Smooth muscle cell (in vitro differentiated cells): ENCODE results near the gene CEP128. TPM values are rescaled to one million over a fixed set of nuclear protein-coding genes. Genes with fewer than 3 reads are reported as not detected.

ENCODE experiments used
- DNase-seq: peaks from one replicate; lab custom pipeline; 2025; ENCODE audit not compliant: unreplicated experiment; lab: John Stamatoyannopoulos, UW
- H2AFZ ChIP-seq: fragments of 200-600 bp; sonication (generic); 2 replicates; pipeline ENCODE4 v1.6.0; 2016; ENCODE audit warnings: antibody characterized with exemption, low read depth, mild to moderate bottlenecking
- H3F3A ChIP-seq: fragments of 200-600 bp; sonication (generic); 2 replicates; pipeline ENCODE4 v1.6.0; 2017; ENCODE audit warnings: antibody characterized with exemption, low read depth
- H3K27ac ChIP-seq: fragments of 200-600 bp; sonication (generic); 2 replicates; pipeline ENCODE4 v1.5.1; 2016; ENCODE audit warnings: low read depth, mild to moderate bottlenecking
- H3K27me3 ChIP-seq: fragments of 200-600 bp; sonication (generic); 2 replicates; pipeline ENCODE4 v1.6.1; 2016; ENCODE audit warnings: low read depth, mild to moderate bottlenecking
- H3K36me3 ChIP-seq: fragments of 200-600 bp; sonication (generic); 2 replicates; pipeline ENCODE4 v1.5.1; 2016; ENCODE audit warnings: low read depth
- H3K4me1 ChIP-seq: fragments of 200-600 bp; sonication (generic); 2 replicates; pipeline ENCODE4 v1.5.1; 2016; ENCODE audit warnings: low read depth
- H3K4me2 ChIP-seq: fragments of 200-600 bp; sonication (generic); 2 replicates; pipeline ENCODE4 v1.6.0; 2016; ENCODE audit warnings: mild to moderate bottlenecking
- H3K4me3 ChIP-seq: fragments of 200-600 bp; sonication (generic); 2 replicates; pipeline ENCODE4 v1.5.1; 2016; ENCODE audit warnings: mild to moderate bottlenecking
- H3K79me2 ChIP-seq: fragments of 200-600 bp; sonication (generic); 2 replicates; pipeline ENCODE4 v1.6.0; 2016; ENCODE audit warnings: low read depth, mild to moderate bottlenecking
- H3K9ac ChIP-seq: fragments of 200-600 bp; sonication (generic); 2 replicates; pipeline ENCODE4 v1.6.0; 2016; ENCODE audit warnings: low read depth
- H3K9me3 ChIP-seq: fragments of 200-600 bp; sonication (generic); replicated peaks from 2 replicates; pipeline ENCODE4 v1.5.1; 2016; ENCODE audit warnings: low read depth
- H4K20me1 ChIP-seq: fragments of 200-600 bp; sonication (generic); 2 replicates; pipeline ENCODE4 v1.6.0; 2016; ENCODE audit warnings: low read depth
- CTCF ChIP-seq: fragments of 200-600 bp; sonication (generic); IDR thresholded peaks from 2 replicates; pipeline ENCODE4 v1.5.1; 2017; ENCODE audit warnings: borderline replicate concordance, mild to moderate bottlenecking, antibody characterized with exemption; ENCODE audit not compliant: insufficient read depth, poor library complexity, severe bottlenecking
- WGBS: methylation state at CpG from one replicate; pipeline ENCODE4 v1.1.7; 2016; ENCODE audit warnings: low lambda C conversion rate; 5-methylcytosine and 5-hydroxymethylcytosine counted together
- polyA plus RNA-seq: library from polyadenylated mRNA; unstranded; fragments of >200 nt; fragmentation: Nextera tagmentation; extraction: Ambion mirVana; gene quantifications from 2 replicates; pipeline ENCODE4 v1.2.1, GENCODE V29; 2016
- total RNA-seq: library from RNA; depleted of rRNA; stranded (reverse); fragments of >200 nt; gene quantifications from 2 replicates; pipeline ENCODE4 v1.2.3, GENCODE V29; 2014

CEP128 gene
- total and polyA plus RNA-seq, 2 experiments from 2014 or later = 2.7 to 4.4 TPM

- 86% methylated on average over 3 of the region's 3 CpGs for WGBS
- Histone ChIP-seq H3K79me2 (no peaks in the 10 kb centered on the region), H4K20me1 (no peaks in the 10 kb centered on the region), H3K27ac (no peak overlapping the region), H3K27me3 (no peaks in the 10 kb centered on the region), H3F3A (no peaks in the 10 kb centered on the region), H3K36me3 (no peaks in the 10 kb centered on the region), H2AFZ (no peak overlapping the region), H3K9ac (no peak overlapping the region), H3K4me1 (no peaks in the 10 kb centered on the region), H3K4me3 (no peak overlapping the region), H3K9me3 (no peaks in the 10 kb centered on the region), H3K4me2 (no peak overlapping the region)
- TF ChIP-seq CTCF = no peak
- no peak for DNase-seq
Measured at GRCh38 chr14:80762641-80763228, 178.8 kb downstream of the CEP128 start.

- Histone ChIP-seq H3K79me2 (no peaks in the 10 kb centered on the region), H3K4me1 (no peaks in the 10 kb centered on the region), H3K4me3 (no peak overlapping the region), H3K27me3 (no peaks in the 10 kb centered on the region), H4K20me1 (no peaks in the 10 kb centered on the region), H3K9me3 (no peaks in the 10 kb centered on the region), H3K9ac (no peak overlapping the region), H3K36me3 (no peaks in the 10 kb centered on the region), H3K4me2 (no peak overlapping the region), H3F3A (no peaks in the 10 kb centered on the region), H3K27ac (no peak overlapping the region), H2AFZ (no peak overlapping the region)
- no peak for DNase-seq
- no peak for TF ChIP-seq CTCF
- WGBS = 95% methylated on average over 7 of the region's 7 CpGs
Measured at GRCh38 chr14:80754696-80755095, 186.8 kb downstream of the CEP128 start.

GRCh38 chr14:80751285-80751684, 190.3 kb downstream of the CEP128 start:
- H2AFZ ChIP-seq = no peak overlapping the region
- H3K36me3 ChIP-seq = no peaks in the 10 kb centered on the region
- H3K27me3 ChIP-seq = no peaks in the 10 kb centered on the region
- no peaks in the 10 kb centered on the region for H3K4me1 ChIP-seq
- H4K20me1 ChIP-seq = no peaks in the 10 kb centered on the region
- TF ChIP-seq CTCF = no peak
- DNase-seq = no peak
- H3K4me2 ChIP-seq = no peak overlapping the region
- H3F3A ChIP-seq = no peaks in the 10 kb centered on the region
- no peak overlapping the region for H3K4me3 ChIP-seq
- H3K27ac ChIP-seq = no peak overlapping the region
- no peaks in the 10 kb centered on the region for H3K79me2 ChIP-seq
- no peaks in the 10 kb centered on the region for H3K9me3 ChIP-seq
- WGBS = 100% methylated on average over 1 of the region's 1 CpG
- no peak overlapping the region for H3K9ac ChIP-seq

- no peaks in the 10 kb centered on the region for H3K27me3 ChIP-seq
- 88% methylated on average over 1 of the region's 1 CpG for WGBS
- no peak for TF ChIP-seq CTCF
Measured at GRCh38 chr14:80726211-80726610, 215.3 kb downstream of the CEP128 start.

More at GRCh38 chr14:80726211-80726610, 215.3 kb downstream of the CEP128 start:
- H4K20me1 ChIP-seq = no peaks in the 10 kb centered on the region
- no peak overlapping the region for H2AFZ ChIP-seq
- H3K36me3 ChIP-seq = no peaks in the 10 kb centered on the region
- no peak for DNase-seq
- H3K9ac ChIP-seq = no peak overlapping the region
- no peaks in the 10 kb centered on the region for H3F3A ChIP-seq
- no peaks in the 10 kb centered on the region for H3K9me3 ChIP-seq
- no peaks in the 10 kb centered on the region for H3K4me1 ChIP-seq
- no peak overlapping the region for H3K4me3 ChIP-seq
- H3K27ac ChIP-seq = no peak overlapping the region
- no peaks in the 10 kb centered on the region for H3K79me2 ChIP-seq
- no peak overlapping the region for H3K4me2 ChIP-seq
